NCI-H345 treated with DMSO at 0.1 percent for 48 hours (cell line): ENCODE measurements around the gene BSDC1.

Experiments used
- DNase-seq: peaks from one replicate; lab custom pipeline; 2025; ENCODE audit not compliant: unreplicated experiment; lab: John Stamatoyannopoulos, UW

The BSDC1 gene

DNA sequence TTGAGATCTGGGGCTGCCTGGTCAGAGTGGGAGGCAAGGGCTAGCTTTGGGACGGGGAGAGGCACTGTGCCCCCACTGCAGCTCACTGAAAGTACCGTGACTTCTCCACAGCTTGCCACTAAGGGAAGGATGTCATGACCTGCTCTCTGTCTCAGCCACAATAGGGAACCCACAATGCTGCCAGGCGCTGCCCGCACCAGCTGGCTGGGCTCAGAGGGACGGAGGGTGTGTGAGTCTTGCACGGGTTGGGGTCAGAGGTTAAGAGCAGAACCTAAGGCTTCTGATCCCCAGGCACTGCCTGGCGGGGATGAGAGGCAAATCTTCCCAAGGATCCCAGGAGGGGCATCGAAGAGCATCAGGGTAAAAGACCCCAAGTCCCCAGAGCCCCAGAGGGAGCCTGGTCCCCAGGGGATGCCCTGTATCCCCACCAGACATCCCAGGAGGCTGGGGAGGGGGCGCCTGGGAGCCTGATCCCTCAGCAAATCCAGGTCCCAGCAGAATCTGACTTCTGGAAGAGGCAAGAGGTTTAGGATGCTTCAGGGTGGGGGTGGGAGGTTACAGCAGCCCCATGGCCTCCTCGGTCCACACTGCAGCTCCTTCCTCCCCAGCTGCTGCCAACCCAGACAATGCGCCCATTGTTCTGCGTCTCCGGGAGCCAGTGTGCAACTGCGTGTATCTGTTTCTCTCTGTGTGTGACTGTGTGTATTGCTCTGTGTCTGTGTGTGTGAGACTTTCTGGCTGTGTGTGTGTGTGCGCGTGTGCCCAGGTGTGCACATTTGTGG, 56.2 kb downstream of the BSDC1 start:
- no peak for DNase-seq

DNA sequence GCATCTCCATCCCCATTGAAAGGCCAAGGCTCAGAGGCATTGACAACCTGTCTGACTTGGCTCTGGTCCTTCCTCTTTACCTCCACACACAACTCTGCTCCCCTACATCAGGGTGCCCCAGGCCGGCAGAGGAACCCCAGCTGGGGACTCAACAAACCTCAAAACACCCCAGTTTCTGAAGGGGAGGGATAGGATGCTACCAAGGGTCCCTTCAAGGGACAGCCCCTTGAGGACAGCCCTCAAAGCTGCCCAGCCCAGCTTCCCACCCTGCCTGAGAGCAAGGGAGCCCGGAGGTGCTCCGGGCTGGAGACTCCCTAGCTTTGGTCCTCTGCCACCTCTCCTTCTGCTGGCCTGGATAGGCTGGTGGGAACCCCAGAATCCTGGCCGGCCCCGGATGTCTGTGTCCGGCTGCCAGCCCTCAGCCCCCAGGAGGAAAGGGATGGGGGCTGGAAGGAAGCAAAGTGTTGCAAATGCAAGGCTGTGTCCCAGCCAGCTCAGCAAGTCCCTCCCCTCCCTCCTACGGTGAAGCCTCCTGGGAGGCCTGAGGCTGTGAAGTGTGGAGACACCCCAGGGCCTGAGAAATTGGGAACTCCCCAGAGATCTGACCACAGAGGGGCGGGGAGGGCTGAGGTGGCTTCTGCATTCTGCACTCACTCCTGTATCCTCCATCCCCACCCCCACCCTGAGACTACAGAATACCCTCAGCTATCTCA, 57.1 kb downstream of the BSDC1 start:
- no peak for DNase-seq

DNA sequence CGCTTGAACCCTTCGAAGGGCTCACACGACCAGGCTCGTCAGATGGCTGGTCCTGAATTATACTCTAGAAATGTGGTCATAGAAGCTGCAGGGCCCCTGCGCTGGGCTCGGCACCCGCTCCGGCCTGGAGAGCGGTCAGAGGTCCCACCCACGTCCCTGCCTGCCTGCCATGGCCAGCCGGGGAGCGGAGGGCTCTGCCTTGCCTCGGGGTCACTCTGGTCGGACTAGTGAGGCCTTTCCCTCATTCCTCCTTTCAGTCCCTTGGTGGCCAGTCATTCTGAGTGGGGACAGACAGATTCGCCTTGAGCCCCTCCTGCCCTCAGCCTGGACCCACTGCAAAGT, 57.7 kb downstream of the BSDC1 start:
- DNase-seq = no peak

DNA sequence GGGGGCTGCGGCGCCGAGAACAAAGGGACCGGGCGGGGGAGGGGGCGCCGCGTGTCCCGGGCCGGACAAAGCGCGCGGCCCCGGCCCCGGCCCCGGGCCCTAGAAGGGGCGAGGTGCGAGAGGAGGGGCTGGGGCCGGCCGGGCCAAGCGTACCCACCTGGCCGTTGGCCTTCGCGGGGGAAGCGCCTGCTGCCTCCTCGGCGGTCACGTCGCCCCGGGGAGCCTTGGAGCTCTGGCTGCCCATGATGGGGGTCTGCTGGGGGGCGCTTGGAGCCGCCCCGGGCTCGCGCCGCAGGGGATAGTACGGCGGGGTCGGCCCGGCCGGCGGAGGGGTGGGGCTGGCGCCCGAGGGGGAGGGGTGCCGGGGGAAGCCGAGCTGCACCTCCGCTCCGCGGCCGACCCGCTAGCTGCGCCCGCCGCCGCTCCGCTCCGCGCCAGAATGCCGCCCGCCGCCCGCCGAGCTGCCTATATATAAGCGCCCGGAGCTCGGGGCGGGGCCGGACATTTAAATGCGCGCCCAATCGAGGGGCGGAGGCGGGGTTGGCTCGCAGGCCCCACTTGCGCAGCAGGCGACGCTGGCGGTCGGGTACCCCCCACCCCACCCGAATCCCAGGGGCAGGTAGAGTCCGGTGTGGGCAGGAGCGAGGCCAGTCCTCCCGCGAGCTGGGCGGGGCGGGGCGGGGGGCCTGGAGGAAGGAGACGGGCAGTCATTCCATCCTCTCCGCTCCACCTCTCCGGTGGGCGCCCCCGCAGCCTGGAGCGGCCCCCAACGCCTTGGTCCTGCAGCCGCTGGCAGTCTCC, 58.3 kb downstream of the BSDC1 start, which contains the start of gene MARCKSL1:
Gene MARCKSL1 (minus strand): TSS at position 444 of the 801 bp plus-strand sequence. CDS start 200 bp downstream, at position 244.
- DNase-seq = peak; percentile 49

DNA sequence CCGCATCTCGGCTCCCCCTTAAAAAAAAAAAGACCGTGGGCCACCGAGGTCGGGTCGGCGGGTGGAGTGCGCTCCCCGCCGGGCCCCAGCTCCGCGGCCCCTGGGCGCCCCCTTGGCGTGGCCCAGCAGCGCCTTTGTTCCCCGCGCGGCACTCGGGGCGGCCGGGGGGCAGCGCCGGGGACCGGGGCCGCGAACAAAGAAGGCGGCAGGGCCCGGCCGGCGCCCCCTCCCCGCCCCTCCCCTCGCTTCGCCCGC, 58.8 kb downstream of the BSDC1 start:
- no peak for DNase-seq

DNA sequence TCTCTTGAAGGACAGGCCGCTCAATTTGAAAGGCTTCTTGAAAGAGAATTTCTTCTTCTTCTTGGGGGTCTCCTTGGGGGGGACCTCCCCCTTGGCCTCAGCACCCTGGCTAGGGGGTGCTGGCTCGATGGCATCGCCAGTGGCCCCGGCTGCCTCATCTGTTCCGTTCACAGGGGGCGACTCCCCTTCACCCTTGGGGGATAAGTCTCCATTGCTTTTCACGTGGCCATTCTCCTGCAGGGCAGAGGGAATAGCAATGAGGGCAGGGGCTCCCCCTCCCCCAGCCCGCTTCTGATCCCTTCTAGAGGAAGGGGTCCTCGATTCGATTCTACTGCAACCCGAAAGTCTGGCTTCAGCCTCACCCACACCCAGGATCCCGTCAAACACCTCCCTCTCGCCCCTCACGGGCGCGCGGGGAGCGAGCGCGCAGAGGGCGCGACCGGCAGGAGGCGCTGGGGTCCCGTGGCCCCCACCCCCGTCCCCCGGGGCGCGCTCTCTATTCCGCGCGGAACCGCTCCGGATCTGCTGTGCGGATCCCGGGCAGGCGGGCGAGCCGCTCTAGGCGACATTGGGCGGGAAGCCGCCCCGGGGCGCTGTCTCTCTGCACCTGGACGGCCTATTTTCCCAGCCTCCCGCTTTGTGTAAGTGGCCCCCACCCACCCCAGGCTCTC, 59.2 kb downstream of the BSDC1 start:
- DNase-seq = no peak

DNA sequence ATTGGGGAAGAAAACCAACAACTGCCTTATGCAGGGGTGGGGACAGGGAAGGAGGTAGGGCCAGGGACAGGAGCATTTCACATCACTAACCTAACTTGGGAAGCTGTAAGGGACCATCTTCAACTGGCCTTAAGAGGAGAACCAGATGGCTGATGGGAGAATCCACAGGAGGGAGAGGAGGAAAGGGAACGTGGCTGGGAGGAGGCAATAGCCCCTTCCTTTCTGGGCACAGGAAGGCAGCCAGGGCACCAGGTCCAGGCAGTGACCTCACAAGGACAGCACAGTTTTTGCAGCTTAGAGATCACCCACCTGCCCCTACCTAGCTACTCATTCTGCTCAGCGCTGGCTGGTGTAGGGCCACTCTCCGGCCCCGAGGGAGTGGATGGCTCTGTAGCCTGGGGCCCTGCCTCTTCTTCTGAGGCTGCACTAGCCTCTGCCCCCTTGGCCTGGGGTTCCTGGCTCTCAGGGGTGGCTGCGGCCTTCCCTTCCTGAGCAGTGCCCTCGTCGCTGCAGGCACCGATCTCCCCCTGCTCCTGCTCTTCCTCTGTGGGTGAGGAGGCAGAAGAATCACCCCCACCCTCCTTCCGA, 59.9 kb downstream of the BSDC1 start:
- no peak for DNase-seq

DNA sequence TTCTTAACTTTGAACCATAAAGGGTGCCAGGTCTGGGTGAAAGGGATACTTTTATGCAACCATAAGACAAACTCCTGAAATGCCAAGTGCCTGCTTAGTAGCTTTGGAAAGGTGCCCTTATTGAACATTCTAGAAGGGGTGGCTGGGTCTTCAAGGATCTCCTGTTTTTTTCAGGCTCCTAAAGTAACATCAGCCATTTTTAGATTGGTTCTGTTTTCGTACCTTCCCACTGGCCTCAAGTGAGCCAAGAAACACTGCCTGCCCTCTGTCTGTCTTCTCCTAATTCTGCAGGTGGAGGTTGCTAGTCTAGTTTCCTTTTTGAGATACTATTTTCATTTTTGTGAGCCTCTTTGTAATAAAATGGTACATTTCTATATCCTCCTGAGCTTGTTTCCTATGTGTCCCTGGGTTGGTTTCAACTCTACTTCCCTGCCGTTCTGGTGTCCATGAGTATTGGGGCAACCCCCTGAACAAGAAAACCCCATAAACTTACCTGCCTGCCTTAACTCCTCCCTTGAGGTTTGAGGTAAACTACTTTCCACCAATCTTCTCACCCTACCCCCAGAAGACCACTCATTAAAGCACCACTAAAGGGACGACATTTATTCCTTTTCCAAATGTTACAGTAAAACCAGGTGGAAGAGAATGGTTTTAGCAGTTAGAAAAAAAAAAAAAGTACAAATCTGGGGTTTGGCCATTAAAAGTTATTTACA, 60.8 kb downstream of the BSDC1 start:
- DNase-seq = no peak

DNA sequence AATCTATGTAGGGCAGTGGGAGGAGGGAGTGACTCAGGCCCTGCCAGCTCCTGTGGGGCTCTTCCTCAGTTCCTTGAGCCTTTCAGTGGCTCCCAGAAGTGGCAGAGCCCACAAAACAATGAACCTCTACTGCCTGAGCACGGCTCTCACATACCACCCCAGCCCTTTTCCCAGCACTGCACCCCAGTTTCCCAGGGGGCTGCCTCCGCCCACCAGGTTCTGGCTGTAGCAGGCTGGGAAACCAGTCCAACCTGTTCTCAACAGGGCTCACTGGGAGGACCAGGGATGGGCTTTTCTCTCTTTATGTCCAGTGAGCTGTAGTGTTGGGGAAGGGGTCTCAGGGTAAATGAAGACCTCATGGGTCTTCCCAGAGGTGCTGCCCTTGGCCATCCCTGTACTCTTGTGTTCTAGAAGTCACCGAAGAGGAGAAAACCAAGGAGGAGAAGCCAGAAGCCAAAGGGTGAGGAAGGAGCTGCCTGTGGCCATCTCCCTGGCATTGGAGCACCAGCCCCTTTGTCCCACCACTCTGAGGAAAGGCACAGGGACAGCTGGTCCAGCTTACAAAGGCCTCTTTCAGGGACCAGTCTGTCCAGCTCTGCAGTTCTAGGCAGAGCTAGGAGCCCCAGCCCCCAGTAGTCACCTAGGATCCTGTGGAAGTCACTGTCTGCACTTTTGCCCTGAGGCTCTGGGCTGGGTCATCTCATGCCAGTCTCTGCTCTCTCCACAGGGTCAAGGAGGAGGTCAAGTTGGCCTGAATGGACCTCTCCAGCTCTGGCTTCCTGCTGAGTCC, 61.8 kb downstream of the BSDC1 start:
- no peak for DNase-seq

DNA sequence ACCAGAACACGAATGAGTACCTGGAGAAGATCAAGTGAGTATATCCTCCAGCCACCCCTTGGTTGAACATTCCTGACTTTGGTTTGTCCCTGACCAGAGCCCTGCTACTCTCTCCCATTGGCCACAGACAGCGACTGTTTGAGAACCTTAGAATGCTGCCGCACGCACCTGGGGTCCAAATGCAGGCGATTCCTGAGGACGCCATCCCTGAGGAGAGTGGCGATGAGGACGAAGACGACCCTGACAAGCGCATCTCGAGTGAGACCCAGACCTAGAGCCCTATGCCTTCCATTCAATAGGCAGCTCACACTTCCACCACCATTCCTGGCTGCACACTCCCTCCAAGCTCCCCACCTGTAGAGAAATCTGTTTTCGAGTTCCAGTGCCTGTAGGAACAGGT, 62.7 kb downstream of the BSDC1 start:
- no peak for DNase-seq

DNA sequence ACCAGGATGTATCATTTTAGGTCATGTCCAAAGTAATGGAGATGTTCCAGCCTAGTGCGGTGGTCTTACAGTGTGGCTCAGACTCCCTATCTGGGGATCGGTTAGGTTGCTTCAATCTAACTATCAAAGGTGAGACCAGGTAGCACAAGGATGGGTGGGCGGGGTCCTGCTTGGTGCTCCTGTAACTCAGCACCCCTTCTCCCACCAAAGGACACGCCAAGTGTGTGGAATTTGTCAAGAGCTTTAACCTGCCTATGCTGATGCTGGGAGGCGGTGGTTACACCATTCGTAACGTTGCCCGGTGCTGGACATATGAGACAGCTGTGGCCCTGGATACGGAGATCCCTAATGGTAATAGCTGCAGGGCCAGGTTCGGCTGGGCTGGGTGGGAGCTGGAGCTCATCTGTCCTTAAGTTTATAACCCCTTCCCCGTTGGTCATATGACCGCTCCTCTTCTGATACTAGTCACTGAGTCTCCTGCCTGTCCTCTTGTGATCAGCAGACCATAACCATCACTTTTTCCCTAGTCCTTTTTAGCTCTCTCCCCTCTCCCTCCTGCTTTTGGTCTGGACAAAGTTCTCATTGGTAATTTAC, 63.6 kb downstream of the BSDC1 start:
- DNase-seq = no peak

DNA sequence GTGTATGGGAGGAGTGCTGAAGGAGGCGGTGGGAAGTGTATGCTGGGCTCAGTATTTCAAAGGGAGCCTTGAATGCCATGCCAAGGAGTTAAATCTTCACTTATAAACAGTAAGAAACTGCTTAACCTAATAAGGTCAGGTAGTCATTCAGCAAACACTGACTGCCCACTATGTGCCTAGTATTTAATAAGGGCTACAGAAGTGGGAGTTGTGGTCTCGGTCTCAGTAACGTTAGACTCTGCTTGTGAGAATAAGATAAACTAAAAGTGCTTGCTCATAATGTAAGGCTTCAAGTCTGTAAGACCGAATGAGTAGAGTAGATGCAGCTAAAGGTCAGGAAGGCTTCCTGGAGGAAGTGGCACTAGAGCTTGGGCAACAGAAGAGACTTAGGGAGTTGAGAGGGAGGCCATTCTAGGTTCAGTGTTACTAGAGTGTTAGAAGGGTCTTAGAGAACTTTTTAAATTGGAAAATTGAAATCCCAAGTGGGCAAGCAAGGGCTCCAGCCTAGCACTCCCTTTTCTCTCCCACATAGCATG, 64.2 kb downstream of the BSDC1 start:
- DNase-seq = no peak

DNA sequence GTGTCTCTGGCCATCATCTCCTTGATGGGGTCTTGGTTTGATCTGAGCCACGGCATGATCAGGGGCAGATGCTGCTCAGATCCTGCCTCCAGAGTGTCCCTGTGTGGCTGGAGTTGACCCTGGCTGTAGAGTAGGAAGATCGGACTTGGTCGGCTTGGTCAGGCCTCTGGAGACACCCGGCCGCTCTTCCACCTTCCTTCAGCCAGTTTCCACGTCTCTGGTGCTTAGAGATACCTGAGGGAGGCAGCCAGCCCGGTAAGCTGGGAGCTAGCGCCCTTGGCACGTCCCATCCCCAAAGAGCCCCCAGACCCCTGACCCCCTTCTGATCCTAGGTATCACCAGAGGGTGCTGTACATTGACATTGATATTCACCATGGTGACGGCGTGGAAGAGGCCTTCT, 67.0 kb downstream of the BSDC1 start:
- DNase-seq = no peak

DNA sequence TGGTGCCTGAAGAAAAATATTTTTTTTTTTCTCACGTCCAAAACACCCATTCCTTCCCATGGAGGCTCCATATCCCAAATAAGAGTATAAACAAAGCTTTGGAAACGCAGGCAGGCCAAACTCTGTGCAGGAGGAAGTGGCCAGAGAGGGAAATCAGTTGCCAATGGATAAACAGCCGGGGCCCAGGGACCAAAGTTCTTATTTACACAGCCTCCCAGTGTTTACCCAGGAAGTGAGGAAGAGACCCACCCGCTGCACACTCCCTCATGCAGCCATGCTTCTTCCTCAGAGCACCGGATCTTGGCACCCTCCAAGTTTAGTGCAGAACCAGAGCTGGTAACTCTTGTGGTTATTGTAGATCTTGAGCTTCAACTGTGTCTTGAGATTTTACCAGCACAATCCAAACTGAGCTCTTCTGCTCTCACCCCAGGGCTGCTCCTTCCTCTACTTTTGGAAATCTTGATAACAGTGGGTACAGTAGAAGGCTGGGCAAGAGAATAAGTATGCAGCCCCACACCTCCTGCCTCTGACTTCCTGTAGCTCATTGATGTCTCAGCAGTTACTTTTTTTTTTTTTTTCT, 72.4 kb downstream of the BSDC1 start:
- DNase-seq = no peak

DNA sequence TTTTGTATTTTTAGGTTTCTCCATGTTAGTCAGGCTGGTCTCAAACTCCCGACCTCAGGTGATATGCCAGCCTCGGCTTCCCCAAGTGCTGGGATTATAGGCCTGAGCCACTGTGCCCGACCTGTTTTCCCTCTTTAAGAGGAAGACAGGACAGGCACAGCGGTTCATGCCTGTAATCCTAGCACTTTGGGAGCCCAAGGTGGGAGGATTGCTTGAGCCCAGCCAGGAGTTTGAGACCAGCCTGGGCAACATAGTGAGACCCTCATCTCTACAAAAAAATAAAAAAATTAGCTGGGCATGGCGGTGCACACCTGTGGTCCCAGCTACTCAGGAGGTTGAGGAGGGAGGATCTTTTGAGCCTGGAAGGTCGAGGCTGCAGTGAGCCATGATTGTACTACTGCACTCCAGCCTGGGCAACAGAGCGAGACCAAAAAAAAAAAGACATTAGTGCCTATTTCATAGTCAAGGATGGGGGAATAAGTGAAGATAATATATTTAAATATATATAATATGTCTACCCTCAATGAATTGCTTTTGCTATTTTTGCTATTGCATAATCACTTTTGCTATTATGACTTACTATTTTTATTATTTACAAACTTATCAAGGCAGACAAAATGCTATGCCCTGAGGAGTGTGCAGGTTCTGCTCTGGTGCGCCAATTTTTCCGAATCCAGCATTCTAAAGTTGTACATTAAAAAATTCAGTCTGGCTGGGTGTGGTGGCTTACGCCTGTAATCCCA, 75.9 kb downstream of the BSDC1 start:
- no peak for DNase-seq

DNA sequence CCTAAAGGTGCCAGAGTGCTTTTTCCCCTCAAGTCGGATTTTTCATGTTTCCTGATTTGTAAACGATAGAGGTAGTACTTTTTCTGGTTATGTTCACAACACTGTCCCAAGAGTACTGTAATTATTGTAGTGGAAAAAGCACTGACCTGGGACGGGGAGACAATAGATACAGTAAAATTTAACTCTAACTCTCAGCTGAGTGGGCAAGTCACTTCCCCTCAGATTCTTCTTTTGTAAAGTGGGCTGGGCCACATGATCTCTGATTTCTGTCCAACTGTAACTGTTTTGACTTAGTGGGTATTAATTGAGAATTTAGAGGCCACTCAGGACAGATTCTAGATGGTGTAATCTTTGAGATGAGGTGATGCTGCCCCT, 77.4 kb downstream of the BSDC1 start:
- no peak for DNase-seq
